ENCODE data around the gene SLC26A1.

Gene SLC26A1

DNA sequence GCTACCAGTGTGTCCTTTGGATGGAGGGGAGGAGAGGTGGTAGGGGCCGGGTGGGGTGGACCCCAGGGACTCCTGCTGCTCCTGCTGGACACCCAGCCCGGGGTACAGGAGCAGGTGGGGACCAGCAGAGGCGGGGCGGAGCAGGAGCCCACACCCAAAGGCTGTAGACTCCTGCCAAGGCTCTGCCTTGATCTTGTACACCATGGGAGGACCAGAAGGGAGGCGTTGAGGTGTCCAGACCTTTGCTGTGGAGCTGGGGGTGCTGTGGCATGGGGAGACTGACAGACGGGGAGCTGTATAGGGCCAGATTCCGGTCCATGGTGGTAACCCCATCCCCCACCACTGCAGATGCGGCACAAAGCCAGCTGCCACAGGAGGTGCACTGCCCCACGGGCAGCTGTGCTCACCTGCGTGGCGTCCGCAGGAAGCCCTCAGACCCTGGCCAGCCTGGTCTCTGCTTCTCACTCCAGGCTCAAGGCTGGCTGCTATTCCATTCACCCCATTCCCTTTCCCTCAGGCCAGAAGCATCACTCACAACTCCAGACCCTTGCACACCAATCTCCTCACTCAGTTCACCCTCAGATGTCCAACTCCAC, 5.0 kb upstream of the SLC26A1 start:
- DNase-seq (ENCODE audit: low read depth): no peak

DNA sequence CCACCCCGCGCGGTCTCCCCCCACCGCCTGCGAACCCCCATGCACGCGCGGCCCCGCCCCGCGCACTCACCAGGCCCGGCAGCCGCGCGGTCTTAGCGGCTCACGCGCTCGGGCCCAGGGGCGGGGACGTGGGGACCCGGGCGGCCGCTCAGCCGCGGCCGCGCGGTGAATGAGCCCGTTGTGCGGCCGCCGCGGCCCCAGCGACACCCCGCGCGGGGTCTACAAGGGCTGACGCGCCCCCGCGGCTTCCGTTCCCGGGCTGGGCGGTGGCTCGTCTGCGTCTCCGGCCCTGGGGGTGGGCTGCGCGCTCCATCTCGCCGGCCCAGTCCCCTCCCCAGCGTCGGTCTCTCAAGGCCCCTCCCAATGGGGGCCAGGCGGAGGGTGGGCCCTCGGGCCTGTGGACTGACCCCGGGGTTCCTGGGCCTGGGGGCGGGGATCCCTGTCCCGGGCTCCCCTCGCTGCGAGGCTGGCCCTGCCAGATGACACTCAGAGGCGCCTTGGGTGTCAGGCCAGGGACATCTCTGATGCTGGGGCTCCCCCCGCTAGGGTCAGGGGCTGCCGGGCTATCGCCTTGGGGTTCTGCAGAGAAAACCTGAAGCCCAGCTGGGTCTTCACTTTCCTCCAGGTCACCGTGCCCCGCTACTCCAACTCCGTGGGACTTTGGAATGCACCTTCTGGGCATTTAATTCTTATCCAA, 4.3 kb upstream of the SLC26A1 start:
- DNase-seq (ENCODE audit: low read depth): no peak

DNA sequence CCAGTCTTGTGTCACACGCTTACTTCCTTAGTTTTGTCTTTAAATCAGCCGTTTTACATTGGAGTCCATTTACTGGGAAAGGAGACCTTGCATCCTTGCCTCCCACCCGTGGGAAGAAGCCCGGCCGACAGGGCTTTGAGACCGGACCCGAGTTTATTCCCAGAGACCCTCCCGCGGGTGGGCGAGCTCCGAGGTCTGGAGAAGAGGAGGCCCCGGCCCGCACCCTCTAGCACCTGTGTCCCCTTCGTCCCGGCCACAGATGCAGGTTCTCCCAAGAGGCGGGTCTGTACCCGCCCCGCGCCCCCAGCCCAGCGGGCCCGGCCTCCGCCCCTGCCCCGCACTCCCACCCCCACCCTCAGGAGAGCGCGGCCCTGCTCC, 3.8 kb upstream of the SLC26A1 start:
- no peak for DNase-seq (ENCODE audit: low read depth)

DNA sequence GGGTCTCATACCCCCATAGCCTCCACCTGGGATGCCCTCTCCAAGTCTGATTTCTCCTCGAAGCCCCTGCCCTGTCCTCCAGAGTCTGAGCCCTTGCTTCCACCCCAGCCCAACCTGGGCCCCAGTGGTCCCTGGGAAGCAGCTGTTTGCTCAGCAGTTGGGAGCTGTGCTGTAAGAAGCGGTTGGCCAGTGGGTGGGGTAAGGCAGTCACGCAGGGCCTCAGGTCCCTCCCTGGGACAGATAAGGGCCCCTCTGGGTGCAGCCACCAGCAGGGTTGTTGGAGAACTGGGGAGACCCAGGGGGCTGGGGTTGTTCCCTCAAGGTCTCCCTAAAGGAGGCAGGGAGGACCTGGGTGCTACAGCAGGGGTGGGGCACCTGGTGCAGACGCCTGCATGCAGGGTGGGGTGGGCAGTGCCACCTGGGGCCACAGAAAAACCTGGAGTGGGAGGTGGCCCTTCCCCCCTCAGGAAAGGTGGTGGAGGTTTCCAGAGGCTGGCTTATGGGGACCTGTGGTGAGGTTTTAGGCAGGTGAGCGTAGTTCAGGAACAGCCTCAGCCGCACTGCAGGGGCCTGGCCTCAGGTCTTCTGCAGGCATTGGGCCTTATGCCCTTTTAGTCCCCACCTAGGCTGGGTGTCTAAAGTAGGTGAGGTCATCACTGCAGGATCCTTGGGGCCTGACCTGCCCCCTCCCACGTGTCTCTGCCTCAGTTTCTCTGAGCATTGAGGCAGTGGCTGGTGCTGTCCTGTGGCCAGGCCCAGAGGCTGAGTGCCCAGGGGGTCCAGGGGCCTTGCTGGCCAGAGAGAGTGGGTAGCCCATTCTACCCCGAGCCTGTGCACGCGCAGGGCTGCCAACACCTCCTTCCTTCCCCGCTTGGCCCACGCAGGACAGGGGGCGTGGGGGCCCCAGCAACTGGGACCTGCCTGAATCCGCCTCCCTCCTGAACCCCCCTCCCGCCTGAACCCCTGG, 3.1 kb upstream of the SLC26A1 start:
- no peak for DNase-seq (ENCODE audit: low read depth)

DNA sequence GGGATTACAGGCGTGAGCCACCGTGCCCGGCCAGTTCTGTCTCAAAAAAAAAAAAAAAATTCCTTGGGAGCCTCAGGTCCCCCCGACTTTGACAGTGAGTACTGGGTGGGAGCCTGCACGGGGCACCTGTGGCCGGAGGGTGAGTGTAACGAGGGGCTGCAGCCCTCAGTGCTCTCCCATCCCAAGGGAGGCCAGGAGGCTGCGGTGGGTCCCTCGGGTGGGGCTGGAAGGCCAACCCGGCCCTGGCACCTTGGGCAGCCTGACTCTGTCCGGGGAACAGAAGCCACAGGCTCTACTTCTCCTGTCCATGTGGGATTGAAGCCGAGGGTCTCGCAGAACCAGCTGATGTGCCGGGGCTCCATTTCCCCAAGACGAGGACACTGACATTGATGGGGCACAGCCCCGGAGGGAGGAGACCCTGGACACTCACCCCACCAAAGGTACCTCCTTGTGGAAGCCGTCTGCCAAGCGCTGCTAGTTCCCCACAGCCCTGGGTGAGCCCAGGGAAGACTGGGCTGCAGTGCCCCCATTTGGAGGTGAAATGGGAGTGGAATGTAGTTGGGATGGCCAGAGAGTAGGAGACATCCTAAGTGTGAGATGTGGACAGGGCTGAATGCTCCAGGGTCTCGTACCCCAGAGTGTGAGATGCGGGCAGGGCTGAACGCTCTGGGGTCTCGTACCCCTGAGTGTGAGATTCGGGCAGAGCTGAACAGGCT, 2.3 kb upstream of the SLC26A1 start:
- DNase-seq (ENCODE audit: low read depth): no peak

DNA sequence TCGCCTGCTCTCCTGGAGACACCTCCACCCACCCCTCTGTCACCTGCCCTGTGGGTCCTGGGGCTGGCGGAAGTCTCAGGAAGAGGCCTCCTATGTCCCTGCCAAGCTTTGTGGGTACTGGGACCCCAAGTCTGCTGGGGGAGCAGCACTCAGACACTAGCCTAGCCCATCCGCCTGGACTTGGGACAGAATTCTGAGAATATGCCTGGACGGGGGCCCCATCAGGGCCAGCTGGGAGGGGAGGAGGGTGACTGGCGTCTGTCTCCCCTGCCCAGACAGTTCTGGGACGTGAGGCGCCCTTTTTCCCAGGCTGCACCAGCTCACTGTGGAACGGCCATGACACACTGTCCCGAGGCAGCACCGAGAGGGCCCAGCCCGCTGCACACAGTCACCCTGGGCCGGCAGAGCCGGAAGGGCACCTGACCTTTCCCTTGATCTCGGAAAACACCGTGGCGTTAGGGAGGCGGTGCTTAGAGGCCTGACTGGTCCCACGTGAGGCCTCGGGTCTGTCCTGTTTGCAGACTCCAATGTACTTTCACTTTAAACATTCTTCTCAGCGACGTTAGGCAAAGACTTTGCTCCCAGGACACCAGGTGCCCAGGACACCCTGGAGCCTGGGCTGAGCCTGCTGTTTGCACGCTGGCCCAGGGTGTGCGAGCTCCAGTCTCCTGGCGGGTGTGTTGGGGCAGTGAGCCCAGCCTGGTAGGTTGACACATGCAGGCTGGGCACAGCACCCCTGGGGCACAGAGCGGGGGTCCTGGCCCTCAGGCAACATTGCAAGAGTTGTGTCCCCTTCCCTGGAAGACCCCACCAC, 700 bp downstream of the SLC26A1 start:
- DNase-seq (ENCODE audit: low read depth): no peak

DNA sequence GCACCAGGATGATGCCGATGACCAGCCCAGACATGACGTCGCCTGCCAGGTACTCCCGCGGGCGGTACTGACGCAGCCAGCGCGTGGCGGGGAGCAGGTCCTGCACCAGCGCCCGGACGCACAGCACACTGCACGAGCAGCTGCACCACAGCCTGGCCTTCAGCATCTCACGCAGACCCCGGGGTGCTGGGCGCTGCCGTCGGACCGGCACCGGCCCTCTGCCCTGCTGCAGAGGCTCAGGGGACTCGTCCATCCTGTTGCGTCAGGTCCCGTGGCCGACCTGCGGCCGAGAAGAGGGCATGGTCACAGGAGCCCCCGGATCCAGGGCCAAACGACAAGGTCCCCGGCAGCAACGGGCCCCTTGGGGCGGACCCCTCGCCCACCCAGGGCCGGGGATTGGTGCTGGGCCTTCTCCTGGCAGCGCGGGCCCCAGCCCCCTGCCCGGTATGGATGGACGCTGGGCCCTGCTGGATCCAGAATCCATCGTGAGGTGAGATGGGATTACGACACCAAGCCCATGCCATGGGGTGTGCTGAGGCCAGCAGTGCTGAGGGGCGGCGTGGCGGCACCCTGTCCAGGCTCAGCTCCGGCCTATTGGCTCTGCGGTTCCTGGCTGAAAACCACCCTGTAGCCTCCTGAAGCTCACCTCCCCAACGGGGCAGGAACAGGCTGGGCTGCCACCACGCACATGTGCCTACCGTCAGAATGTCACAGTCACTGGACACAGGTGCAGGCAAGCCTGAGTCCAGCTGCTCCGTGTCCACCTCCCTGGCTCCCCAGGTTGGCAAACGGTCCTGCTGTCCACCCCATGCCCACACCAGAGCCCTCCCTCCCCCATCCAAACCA, 1.5 kb downstream of the SLC26A1 start:
- no peak for DNase-seq (ENCODE audit: low read depth)

DNA sequence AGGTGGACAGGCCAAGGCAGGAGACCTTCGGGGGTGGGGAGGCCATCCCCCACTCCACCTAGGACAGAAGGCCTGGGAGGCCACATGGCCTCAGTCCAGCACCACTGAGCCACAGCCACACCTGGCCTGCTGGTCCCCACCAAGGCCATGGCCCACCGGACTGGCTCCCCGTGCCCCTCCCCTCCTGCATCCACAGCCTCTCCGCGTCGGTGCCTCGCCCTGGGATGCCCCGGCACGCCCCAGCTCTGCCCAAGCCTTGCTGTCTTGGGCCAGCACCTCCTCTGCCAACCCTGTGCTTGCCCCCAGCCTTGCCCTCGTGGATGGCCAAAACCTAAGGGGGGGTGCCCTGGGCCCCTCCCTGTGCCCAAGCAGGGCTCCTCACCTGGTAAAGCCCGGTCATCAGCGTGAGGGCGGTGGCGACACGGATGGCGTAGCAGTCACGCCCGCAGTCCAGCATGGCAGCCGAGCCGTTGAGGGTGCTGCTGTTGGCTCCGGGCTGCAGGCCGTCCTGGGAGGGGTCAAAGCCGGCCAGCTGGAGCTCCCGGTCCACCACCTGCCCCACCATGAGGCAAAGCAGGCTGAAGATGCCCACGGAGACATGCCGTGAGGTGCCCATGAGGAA, 2.3 kb downstream of the SLC26A1 start:
- DNase-seq (ENCODE audit: low read depth): no peak

DNA sequence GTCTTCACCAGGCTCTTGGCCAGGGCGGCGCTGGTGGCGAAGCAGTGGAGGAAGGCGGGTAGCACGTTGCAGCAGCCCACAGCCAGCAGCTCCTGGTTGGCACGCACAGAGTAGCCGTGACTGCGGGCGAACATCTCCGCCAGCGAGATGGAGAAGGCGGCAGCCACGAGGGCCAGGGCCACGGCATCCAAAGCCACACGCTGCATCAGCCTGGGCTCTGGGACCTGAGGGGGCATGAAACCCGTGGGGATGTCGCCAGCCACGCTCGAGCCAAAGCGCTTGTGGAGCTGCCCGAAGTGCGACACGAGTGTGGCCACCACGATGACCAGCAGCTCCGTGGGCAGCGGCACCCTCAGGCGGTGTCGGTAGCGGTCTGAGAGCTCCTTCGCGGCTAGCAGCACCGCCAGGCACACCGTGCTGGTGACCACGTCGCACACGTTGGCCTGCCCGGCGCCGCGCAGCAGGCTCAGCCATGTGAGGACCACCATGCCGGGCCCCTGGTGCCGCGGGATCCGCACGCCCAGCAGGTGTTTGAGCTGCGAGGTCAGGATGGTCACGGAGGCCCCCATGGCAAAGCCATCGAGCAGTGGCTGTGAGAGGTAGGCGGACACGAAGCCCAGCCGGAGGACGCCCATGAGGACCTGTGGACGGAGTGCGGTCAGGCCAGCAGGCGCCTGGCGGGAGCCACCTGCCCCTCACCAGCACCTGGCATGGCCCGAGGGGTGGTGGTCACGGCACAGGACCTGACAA, 3.3 kb downstream of the SLC26A1 start:
- DNase-seq (ENCODE audit: low read depth): no peak

DNA sequence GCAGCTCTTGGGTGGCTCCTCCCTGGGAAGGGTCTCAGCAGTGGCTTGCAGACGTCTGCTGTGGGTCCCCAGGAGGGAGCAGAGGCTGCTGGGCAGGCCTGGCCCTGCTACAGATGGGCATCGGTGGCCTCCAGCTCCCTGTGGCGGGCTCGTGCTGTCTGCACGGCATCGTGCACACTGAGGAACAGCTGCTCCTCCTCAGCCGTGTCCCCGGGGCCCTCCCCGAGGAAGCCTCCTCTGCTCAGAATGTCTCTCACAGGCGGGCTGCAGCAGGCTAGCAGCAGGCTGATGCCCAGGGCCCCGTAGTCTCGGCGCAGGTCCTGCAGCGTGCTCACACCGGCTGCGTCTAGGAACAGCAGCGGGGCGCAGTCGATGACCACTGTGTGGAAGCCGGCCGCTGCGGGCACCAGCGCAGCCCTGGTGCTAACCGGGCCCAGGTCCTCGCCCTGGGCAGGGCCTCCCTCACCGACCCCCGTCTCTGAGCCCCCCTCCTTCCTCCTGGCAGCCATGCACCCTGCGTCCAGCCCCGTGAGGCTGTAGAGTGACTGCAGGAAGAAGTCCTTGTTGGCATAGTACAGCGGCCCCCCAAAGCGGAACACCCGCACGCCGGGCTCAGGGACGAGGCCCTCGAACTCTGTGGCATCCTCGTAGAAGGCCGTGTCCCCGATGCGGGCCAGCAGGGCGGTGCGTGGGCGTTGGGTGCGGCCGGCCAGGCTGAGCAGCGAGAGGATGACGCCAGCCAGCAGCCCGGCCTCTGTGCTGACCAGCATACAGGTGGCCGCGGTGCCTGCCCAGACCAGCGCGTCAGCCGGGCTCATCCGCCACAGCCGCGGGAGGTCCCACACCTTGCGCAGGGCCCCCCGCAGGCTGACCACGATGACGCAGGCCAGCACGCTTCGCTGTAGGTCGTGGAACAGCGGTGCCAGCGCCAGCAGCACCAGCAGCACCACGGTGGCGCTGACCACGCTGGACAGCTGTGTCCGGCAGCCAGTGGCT, 4.2 kb downstream of the SLC26A1 start:
- no peak for DNase-seq (ENCODE audit: low read depth)

DNA sequence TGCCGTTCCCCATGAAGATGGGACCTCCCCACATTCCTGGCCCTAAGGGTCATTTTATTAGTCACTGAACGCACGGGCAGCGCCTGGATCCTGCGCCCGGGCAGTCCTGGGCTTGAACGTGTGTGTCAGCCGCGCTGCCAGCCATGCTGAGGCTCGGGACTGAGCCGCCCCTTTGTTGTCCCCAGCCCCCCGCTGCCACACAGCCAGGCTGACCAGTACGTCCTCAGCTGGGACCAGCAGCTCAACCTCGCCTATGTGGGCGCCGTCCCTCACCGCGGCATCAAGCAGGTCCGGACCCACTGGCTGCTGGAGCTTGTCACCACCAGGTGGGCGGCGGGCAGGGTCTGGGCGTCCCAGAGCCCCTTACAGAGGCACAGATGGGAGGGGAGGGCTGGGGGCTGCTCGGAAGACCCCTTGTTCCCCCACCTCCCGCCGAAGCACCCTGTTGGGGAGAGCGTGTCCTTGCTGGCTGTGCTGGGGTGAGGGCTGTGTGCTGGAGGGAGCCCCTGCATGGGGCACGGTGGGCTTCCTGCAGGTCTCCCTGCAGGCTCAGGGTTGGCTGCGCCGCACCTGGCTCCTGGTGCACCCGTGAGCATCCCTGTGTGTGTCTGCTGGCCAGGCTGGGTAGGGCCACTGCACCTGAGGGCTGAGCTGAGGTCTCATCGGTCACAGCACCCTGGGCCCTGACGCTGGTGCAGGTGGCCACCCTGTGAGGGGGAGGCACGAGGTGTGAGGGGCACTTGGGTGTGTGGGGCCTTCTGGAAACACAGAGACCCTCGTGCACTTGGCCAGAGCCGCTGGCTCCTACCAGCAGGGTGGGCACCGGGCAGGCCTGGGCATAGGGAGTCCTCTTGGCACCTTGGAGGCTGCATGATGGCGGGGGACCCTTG, 5.3 kb downstream of the SLC26A1 start:
- DNase-seq (ENCODE audit: low read depth): no peak

DNA sequence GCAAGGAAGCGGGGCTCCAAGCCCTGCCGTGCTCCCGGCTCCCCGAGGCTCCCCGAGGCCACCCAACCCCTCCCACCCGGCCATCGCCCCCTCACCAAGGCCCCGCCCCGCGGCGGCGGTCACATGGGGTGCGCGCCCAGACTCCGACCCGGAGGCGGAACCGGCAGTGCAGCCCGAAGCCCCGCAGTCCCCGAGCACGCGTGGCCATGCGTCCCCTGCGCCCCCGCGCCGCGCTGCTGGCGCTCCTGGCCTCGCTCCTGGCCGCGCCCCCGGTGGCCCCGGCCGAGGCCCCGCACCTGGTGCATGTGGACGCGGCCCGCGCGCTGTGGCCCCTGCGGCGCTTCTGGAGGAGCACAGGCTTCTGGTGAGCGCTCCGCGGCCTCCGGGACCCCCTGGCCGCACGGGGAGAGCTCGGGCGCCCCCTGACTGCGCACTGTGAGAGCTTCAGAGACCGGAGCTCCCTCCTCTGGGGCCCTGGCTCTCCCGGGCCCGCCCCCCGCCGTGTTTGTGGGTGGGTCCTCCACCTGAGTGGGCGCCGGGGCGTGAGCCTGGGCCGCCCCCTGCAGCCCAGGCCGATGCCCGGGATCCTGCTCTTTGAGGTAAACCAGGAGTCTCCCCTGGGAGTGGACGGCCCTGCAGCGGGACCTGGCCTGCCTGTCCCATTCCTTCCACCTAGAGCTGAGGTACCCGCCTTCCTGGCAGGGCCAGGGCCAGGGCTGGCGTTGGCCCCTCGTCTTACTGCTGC, 6.2 kb downstream of the SLC26A1 start, which contains the start of gene IDUA:
Gene IDUA (plus strand): TSS at position 166 of the 745 bp plus-strand sequence. CDS start 41 bp downstream, at position 207.
- peak; percentile 76 for DNase-seq (ENCODE audit: low read depth)

DNA sequence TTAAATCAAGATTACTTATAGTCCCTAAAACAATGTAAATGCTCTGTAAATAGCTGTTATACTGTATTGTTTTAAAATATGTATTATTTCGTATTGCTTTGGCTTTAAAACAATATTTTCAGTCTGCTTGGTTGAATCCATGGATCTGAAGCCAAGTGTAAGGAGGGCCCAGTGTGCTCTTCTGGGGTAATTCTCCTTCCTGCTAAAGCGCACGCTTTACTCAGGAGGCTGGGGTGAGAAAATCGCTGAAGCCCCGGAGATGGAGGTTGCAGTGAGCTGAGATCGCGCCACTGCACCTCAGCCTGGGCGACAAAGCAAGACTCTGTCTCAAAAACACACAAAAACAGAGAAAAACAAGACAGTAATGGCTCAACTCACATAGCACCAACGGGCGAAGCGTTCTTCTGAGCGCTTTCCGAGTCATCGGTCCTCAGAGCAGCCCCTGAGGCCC, 6.8 kb downstream of the SLC26A1 start:
- DNase-seq (ENCODE audit: low read depth): no peak

DNA sequence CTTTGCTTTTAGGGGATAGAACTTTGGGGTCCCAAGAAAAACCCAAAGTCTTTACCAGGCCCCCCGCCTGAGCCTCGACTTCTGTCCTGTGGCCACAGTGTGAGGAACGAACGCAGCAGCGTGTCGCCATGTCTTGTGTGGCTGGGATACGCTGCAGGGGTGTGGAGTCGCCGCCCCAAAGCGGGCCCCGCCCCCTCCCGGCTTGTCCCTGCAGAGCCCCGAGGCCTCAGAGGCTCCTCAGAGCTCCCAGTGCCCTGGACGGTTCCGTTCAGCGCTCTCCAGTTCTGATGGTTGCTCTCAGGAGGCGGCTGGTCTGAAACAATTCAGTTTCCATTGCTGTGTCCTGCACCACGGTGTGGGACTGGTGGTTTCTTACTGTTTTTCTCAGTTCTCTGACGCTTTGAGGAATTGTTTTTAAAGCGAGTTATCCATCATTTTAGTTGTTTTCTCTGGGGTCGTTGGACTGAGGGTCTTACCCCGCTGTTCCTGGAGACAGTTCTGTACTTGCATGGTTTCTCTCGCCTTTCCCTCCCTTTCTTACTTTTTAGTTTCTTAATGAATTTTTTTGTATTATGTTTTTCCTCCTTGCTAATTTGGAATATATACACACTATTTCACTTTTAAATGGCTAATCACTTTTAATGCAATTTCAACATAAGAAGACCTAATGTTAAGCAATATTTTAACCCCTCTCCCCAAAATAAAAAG, 7.9 kb downstream of the SLC26A1 start:
- DNase-seq (ENCODE audit: low read depth): peak; percentile 54

DNA sequence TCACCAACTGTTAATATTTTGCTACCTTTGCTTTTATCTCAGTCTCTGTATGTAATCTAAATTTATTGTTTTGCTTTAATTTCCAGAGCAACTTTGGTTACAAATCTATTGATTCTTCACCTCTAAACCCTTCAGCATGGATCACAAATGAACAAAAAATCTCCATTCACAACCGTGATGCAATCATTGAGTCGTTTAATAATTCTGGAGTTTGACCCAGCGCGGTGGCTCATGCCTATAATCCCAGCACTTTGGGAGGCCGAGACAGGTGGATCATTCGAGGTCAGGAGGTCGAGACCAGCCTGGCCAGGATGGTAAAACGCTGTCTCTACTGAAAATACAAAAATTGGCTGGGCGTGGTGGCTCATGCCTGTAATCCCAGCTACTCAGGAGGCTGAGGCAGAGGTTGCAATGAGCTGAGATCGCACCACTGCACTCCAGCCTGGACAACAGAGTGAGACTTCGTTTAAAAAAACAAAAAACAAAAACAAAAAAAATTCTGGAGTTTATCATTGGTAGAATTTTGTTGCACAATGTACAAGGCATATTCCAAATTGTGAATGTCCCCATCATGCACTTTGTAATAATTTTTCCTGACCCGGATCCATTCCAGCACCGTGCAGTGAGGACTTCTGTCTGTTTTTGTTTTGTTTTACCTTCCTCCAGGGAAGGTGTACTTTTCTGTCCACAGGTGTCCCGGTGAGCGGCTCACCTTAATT, 8.7 kb downstream of the SLC26A1 start:
- DNase-seq (ENCODE audit: low read depth): no peak

All from stimulated activated CD8-positive, alpha-beta memory T cell treated with anti-CD3 and anti-CD28 coated beads, Interleukin-7, amount 100 ng/mL, for 24 hours (primary cell).